GM12878 (cell line): Measurements from ENCODE around the gene FOXO1. TPM values are rescaled to one million over a fixed set of nuclear protein-coding genes. Genes with fewer than 3 reads are reported as not detected.
A peak's percentile ranks its signal among the peaks of the same experiment; 100 is the strongest.

Source experiments
- CBFB ChIP-seq: IDR thresholded peaks from 2 replicates; pipeline ENCODE4 v1.6.1; 2016; ENCODE audit warnings: antibody characterized with exemption, low read depth
- CEBPB ChIP-seq, 2 experiments: fragments of 150-350 bp in 1 of 2; IDR thresholded peaks; 2 replicates each; pipeline ENCODE4 v1.6.1; 2012 to 2014; ENCODE audit warnings: low read depth in 2 of 2, low read length in 2 of 2, borderline replicate concordance in 1 of 2, inconsistent platforms in 1 of 2
- EP300 ChIP-seq, 2 experiments: fragments of 150-350 bp in 1 of 2; IDR thresholded peaks; 2 replicates each; pipeline ENCODE4 v1.6.1; 2011 to 2012; ENCODE audit warnings: low read depth in 2 of 2, low read length in 2 of 2, borderline replicate concordance in 1 of 2, improper control_type of control experiment in 1 of 2, inconsistent platforms in 1 of 2; ENCODE audit not compliant: control insufficient read depth in 1 of 2
- ESRRA ChIP-seq: IDR thresholded peaks from 2 replicates; pipeline ENCODE4 v1.6.1; 2012; ENCODE audit warnings: mild to moderate bottlenecking, low read length, improper control_type of control experiment
- JUNB ChIP-seq: IDR thresholded peaks from 2 replicates; pipeline ENCODE4 v1.6.1; 2016; ENCODE audit warnings: antibody characterized with exemption, mild to moderate bottlenecking
- MEF2A ChIP-seq: IDR thresholded peaks from 2 replicates; pipeline ENCODE4 v1.6.1; 2011; ENCODE audit warnings: low read depth, mild to moderate bottlenecking, low read length, moderate library complexity; ENCODE audit not compliant: insufficient read depth
- NFXL1 ChIP-seq: fragments of 450-650 bp; IDR thresholded peaks from 2 replicates; pipeline ENCODE4 v1.6.1; 2017; ENCODE audit warnings: antibody characterized with exemption, mild to moderate bottlenecking, borderline replicate concordance
- PML ChIP-seq: IDR thresholded peaks from 2 replicates; pipeline ENCODE4 v1.6.1; 2012; ENCODE audit warnings: low read length, inconsistent platforms
- POLR2A ChIP-seq: IDR thresholded peaks from 2 replicates; pipeline ENCODE4 v1.6.1; 2011; ENCODE audit warnings: low read depth, mild to moderate bottlenecking, low read length
- RBBP5 ChIP-seq: fragments of 200-600 bp; sonication (generic); conservative IDR thresholded peaks from 2 replicates; pipeline ENCODE4 v1.6.1; 2016
- RCOR1 ChIP-seq: conservative IDR thresholded peaks from 2 replicates; pipeline ENCODE4 v1.6.1; 2012; ENCODE audit warnings: low read depth, low read length, improper control_type of control experiment
- RFX5 ChIP-seq: IDR thresholded peaks from 2 replicates; pipeline ENCODE4 v1.6.1; 2011; ENCODE audit warnings: low read depth, low read length, improper control_type of control experiment
- SPI1 ChIP-seq: IDR thresholded peaks from 2 replicates; pipeline ENCODE4 v1.6.1; 2011; ENCODE audit warnings: low read depth, mild to moderate bottlenecking, low read length, moderate library complexity, borderline replicate concordance; ENCODE audit not compliant: insufficient read depth
- SUPT20H ChIP-seq: IDR thresholded peaks from 2 replicates; pipeline ENCODE4 v1.6.1; 2011; ENCODE audit warnings: low read depth, mild to moderate bottlenecking, low read length, moderate library complexity, borderline replicate concordance; ENCODE audit not compliant: control insufficient read depth
- TAF1 ChIP-seq: IDR thresholded peaks from 2 replicates; pipeline ENCODE4 v1.6.1; 2011; ENCODE audit warnings: mild to moderate bottlenecking, low read depth, low read length, borderline replicate concordance
- ZBED1 ChIP-seq: IDR thresholded peaks from 2 replicates; pipeline ENCODE4 v1.6.1; 2016; ENCODE audit warnings: borderline replicate concordance
- ZNF207 ChIP-seq: fragments of 450-650 bp; IDR thresholded peaks from 2 replicates; pipeline ENCODE4 v1.6.1; 2014; ENCODE audit warnings: antibody characterized with exemption, mild to moderate bottlenecking, borderline replicate concordance
- ZNF274 ChIP-seq: IDR thresholded peaks from one replicate; pipeline ENCODE4 v1.8.0; 2011; ENCODE audit not compliant: insufficient read length, insufficient read depth
- polyA plus RNA-seq, 11 experiments: library from polyadenylated mRNA; depleted of rRNA in 4 of 11; unstranded in 6 of 11; stranded (reverse) in 5 of 11; fragments of >200 nt; fragmentation: Nextera tagmentation in 4 of 11; fragmentation: Illumina TruSeq in 1 of 11; extraction: Ambion mirVana in 4 of 11; extraction: Trizol in 1 of 11; gene quantifications; 1 replicate in 1 of 11; 2 replicates in 10 of 11; pipeline versions ENCODE4 v1.2.1 to v1.2.3, GENCODE V29; 2011 to 2016; ENCODE audit warnings: inconsistent platforms in 2 of 11, missing spikeins in 2 of 11, low read depth in 1 of 11
- total RNA-seq, 4 experiments: library from RNA; depleted of rRNA in 3 of 4; stranded (reverse); fragments of >200 nt in 3 of 4; fragmentation: Illumina TruSeq in 1 of 4; extraction: Trizol in 1 of 4; gene quantifications; 2 replicates each; pipeline versions ENCODE4 v1.2.1 to v1.2.3, GENCODE V29; 2013 to 2021
- TF ChIP-seq, protein P1 (sequence below): fragments of 450-650 bp; formaldehyde crosslinking; IDR thresholded peaks from 2 replicates; pipeline ENCODE4 v1.5.0; 2022; ENCODE audit warnings: mild to moderate bottlenecking, missing genetic modification characterization
- TF ChIP-seq, protein P2 (sequence below): fragments of 450-650 bp; IDR thresholded peaks from 2 replicates; pipeline ENCODE4 v1.6.1; 2017; ENCODE audit warnings: mild to moderate bottlenecking
- TF ChIP-seq, protein P3 (sequence below): fragments of 150-350 bp; IDR thresholded peaks from 2 replicates; pipeline ENCODE4 v1.6.1; 2014; ENCODE audit warnings: mild to moderate bottlenecking, low read depth, low read length
- TF ChIP-seq, protein P4 (sequence below): fragments of 450-650 bp; conservative IDR thresholded peaks from 2 replicates; pipeline ENCODE4 v1.6.1; 2017; ENCODE audit warnings: mild to moderate bottlenecking, moderate library complexity

Gene FOXO1
- total and polyA plus RNA-seq, 10 of the 15 experiments (the other 5 are each of a cell fraction or from before 2014, with no cell fraction given): 0.58 to 8.3 (median 0.88) TPM

DNA sequence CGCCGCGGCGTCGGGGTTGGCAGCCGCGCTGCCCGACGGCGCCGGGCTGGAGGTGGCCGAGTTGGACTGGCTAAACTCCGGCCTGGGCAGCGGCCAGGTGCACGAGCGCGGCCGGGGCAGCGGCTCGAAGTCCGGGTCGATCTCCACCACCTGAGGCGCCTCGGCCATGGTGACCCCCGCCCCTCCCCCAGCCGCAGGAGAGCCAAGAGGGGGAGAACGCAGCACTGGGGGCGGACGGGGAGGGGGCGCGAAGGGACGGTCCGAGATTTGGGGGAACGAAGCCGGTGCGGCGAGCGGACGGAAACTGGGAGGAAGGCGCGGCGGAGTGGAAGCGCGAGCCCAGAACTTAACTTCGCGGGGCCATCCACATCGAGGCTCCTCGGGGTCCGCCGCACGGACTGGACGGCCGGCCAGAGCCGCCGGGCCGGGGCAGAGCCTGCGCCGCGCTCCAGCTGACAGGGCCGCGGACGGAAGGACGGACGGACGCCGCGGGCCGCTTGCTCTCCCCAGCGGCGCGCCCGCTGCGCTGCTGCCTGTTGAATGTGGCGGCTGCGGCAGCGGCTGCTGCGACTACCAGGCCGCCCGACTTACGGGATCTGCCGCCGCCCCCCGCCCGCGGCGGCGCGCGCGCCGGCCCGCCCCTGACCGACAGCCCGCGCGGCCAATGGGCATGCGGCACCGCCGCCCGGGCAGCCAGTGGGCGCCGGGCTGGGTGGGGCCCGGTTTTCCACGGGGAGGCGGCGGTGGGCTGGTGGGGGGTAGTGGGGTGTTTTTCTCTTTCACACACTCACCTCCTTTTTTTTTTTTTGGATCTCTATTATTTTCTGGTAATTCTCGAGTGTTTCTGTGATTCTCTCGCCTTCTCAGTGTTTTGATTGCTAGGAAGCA, at the start of gene FOXO1 (continued):
- TF ChIP-seq, protein P1, sequence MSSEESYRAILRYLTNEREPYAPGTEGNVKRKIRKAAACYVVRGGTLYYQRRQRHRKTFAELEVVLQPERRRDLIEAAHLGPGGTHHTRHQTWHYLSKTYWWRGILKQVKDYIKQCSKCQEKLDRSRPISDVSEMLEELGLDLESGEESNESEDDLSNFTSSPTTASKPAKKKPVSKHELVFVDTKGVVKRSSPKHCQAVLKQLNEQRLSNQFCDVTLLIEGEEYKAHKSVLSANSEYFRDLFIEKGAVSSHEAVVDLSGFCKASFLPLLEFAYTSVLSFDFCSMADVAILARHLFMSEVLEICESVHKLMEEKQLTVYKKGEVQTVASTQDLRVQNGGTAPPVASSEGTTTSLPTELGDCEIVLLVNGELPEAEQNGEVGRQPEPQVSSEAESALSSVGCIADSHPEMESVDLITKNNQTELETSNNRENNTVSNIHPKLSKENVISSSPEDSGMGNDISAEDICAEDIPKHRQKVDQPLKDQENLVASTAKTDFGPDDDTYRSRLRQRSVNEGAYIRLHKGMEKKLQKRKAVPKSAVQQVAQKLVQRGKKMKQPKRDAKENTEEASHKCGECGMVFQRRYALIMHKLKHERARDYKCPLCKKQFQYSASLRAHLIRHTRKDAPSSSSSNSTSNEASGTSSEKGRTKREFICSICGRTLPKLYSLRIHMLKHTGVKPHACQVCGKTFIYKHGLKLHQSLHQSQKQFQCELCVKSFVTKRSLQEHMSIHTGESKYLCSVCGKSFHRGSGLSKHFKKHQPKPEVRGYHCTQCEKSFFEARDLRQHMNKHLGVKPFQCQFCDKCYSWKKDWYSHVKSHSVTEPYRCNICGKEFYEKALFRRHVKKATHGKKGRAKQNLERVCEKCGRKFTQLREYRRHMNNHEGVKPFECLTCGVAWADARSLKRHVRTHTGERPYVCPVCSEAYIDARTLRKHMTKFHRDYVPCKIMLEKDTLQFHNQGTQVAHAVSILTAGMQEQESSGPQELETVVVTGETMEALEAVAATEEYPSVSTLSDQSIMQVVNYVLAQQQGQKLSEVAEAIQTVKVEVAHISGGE (CRISPR knock-in tag): no peak
- TF ChIP-seq ZBED1 (no peak), RCOR1 (no peak), ZNF274 (no peak), TAF1 (peak; percentile 94), MEF2A (no peak), ZNF207 (peak; percentile 49; the same call in 1 of the 2 replicates), CEBPB (IDR thresholded peaks at IDR 0.05; ENCODE audit: borderline replicate concordance in 1 of 2, low read depth in 2 of 2, low read length in 2 of 2) (no peak), CBFB (no peak), JUNB (no peak), SUPT20H (no peak), POLR2A (peak; percentile 92), EP300 (IDR thresholded peaks at IDR 0.05; ENCODE audit: borderline replicate concordance in 1 of 2, control insufficient read depth in 1 of 2, low read depth in 2 of 2, low read length in 2 of 2) (no peak), PML (no peak), RBBP5 (no peak), ESRRA (no peak), RFX5 (no peak), NFXL1 (no peak), SPI1 (no peak)
- TF ChIP-seq, protein P2, sequence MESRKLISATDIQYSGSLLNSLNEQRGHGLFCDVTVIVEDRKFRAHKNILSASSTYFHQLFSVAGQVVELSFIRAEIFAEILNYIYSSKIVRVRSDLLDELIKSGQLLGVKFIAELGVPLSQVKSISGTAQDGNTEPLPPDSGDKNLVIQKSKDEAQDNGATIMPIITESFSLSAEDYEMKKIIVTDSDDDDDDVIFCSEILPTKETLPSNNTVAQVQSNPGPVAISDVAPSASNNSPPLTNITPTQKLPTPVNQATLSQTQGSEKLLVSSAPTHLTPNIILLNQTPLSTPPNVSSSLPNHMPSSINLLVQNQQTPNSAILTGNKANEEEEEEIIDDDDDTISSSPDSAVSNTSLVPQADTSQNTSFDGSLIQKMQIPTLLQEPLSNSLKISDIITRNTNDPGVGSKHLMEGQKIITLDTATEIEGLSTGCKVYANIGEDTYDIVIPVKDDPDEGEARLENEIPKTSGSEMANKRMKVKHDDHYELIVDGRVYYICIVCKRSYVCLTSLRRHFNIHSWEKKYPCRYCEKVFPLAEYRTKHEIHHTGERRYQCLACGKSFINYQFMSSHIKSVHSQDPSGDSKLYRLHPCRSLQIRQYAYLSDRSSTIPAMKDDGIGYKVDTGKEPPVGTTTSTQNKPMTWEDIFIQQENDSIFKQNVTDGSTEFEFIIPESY: no peak
- TF ChIP-seq, protein P3, sequence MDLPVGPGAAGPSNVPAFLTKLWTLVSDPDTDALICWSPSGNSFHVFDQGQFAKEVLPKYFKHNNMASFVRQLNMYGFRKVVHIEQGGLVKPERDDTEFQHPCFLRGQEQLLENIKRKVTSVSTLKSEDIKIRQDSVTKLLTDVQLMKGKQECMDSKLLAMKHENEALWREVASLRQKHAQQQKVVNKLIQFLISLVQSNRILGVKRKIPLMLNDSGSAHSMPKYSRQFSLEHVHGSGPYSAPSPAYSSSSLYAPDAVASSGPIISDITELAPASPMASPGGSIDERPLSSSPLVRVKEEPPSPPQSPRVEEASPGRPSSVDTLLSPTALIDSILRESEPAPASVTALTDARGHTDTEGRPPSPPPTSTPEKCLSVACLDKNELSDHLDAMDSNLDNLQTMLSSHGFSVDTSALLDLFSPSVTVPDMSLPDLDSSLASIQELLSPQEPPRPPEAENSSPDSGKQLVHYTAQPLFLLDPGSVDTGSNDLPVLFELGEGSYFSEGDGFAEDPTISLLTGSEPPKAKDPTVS: no peak
- TF ChIP-seq, protein P4, sequence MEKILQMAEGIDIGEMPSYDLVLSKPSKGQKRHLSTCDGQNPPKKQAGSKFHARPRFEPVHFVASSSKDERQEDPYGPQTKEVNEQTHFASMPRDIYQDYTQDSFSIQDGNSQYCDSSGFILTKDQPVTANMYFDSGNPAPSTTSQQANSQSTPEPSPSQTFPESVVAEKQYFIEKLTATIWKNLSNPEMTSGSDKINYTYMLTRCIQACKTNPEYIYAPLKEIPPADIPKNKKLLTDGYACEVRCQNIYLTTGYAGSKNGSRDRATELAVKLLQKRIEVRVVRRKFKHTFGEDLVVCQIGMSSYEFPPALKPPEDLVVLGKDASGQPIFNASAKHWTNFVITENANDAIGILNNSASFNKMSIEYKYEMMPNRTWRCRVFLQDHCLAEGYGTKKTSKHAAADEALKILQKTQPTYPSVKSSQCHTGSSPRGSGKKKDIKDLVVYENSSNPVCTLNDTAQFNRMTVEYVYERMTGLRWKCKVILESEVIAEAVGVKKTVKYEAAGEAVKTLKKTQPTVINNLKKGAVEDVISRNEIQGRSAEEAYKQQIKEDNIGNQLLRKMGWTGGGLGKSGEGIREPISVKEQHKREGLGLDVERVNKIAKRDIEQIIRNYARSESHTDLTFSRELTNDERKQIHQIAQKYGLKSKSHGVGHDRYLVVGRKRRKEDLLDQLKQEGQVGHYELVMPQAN: peak; percentile 57; the same call in 1 of the 2 replicates
